GM18873 (cell line): ENCODE results near the gene ELP5.

Source experiments
- ATAC-seq: cut with Tn5 transposase; IDR thresholded peaks from one replicate; pipeline ENCODE4 v1.9.1; 2021; ENCODE audit warnings: mild to moderate bottlenecking, moderate library complexity, moderate number of reproducible peaks; ENCODE audit not compliant: unreplicated experiment, low FRiP score

Gene ELP5

GRCh38 chr17:7218166-7218565, 33.8 kb upstream of the ELP5 start:
- no peak for ATAC-seq

- ATAC-seq = no peak
Measured at GRCh38 chr17:7218758-7219157, 33.3 kb upstream of the ELP5 start.

- no peak for ATAC-seq
Measured at GRCh38 chr17:7219229-7219811, 32.7 kb upstream of the ELP5 start.

GRCh38 chr17:7219812-7220592, 32.0 kb upstream of the ELP5 start, which contains the start of the genes ACADVL and DLG4:
Gene ACADVL (plus strand): TSS chr17:7219938. CDS start chr17:7219985, 47 bp downstream.
Gene DLG4 (minus strand): TSS chr17:7219836.
- ATAC-seq = no peak

- no peak for ATAC-seq
Measured at GRCh38 chr17:7220593-7221277, 31.3 kb upstream of the ELP5 start.

- ATAC-seq = no peak
Measured at GRCh38 chr17:7221278-7222092, 30.5 kb upstream of the ELP5 start.

GRCh38 chr17:7222093-7222971, 29.7 kb upstream of the ELP5 start:
- ATAC-seq = no peak

- ATAC-seq = no peak
Measured at GRCh38 chr17:7222972-7223292, 29.1 kb upstream of the ELP5 start.

- ATAC-seq = no peak
Measured at GRCh38 chr17:7223375-7223774, 28.6 kb upstream of the ELP5 start.

GRCh38 chr17:7224110-7224509, 27.9 kb upstream of the ELP5 start:
- ATAC-seq = no peak

- no peak for ATAC-seq
Measured at GRCh38 chr17:7224661-7225111, 27.3 kb upstream of the ELP5 start.

GRCh38 chr17:7225711-7226331, 26.2 kb upstream of the ELP5 start:
- ATAC-seq = no peak

- ATAC-seq = no peak
Measured at GRCh38 chr17:7226721-7227710, 25.0 kb upstream of the ELP5 start.

GRCh38 chr17:7228920-7229319, 23.1 kb upstream of the ELP5 start:
- ATAC-seq = no peak

GRCh38 chr17:7229504-7229903, 22.5 kb upstream of the ELP5 start:
- ATAC-seq = no peak

GRCh38 chr17:7232114-7232513, 19.9 kb upstream of the ELP5 start:
- no peak for ATAC-seq

- ATAC-seq = no peak
Measured at GRCh38 chr17:7233701-7234082, 18.3 kb upstream of the ELP5 start.
